Activated effector memory CD4-positive, alpha-beta T cell treated with Interleukin-2 at 50 U/mL for 16 hours (primary cell): ENCODE data around the gene KDM8.
"Not testable (repeated sequence)": the region's sequence is repeated elsewhere in the genome, so short reads cannot be mapped to it uniquely, and the experiment has no call there.

Experiments used
- DNase-seq: peaks from one replicate; pipeline ENCODE4 v3.0.0-alpha.2; 2020

The KDM8 gene

DNA sequence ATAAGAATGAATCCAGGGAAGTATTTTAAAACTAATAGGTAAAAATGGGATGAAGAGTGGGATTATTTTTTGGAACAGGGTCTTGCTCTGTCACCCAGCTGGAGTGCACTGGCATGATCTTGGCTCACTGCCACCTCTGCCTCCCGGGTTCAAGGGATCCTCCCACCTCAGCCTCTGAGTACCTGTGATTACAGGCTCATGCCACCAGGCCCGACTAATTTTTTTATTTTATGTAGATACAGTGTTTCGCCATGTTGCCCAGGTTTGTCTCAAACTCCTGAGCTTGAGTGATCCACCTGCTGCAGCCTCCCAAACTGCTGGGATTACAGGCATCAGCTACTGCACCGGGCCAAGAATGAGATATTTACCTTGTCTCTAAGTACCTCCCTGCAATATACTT, 43.1 kb downstream of the KDM8 start:
- no peak for DNase-seq

DNA sequence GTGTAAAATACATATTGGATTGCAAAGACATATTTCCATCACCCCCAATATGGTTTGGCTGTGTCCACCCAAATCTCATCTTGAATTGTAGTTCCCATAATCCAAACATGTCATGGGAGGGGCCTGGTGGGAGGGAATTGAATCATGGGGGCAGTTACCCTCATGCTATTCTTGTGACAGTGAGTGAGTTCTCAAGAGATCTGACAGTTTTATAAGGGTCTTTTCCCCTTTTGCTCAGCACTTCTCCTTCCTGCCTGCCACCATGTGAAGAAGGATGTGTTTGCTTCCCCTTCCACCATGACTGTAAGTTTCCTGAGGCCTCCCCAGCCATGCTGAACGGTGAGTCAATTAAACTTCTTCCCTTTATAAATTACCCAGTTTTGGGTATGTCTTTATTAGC, 43.8 kb downstream of the KDM8 start:
- DNase-seq: not testable (repeated sequence)

DNA sequence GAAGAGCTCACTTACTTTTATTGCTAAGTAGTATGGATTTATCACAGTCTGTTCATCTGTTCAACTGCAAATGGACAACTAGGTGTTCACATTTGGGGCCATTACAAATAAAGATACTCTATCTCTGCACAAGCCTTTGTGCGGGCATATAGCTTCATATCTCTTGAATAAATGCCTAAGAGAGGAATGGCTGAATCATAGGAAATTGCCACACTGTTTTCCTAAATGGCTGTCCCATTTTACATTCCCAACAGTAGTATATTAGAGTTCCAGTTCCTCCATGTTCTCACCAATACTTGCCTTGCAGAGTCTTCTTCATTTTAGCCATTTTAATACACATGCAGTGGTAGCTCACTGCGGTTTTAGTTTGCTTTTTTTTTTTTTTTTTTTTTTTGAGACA, 44.7 kb downstream of the KDM8 start:
- no peak for DNase-seq

DNA sequence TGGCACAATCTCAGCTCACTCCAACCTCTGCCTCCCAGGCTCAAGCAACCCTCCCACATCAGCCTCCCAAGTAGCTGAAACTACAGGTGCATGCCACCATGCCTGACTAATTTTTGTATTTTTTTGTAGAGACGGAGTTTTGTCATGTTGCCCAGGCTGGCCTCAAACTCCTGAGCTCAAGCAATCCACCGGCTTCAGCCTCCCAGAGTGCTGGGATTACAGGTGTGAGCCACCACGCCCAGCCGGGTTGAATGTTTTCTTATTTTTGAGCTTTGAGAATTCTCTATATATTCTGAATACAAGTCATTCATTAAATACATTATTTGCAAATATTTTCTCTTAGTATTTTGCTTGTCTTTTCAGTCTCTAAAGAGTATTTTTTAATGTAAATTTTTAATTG, 45.6 kb downstream of the KDM8 start:
- DNase-seq: not testable (repeated sequence)

DNA sequence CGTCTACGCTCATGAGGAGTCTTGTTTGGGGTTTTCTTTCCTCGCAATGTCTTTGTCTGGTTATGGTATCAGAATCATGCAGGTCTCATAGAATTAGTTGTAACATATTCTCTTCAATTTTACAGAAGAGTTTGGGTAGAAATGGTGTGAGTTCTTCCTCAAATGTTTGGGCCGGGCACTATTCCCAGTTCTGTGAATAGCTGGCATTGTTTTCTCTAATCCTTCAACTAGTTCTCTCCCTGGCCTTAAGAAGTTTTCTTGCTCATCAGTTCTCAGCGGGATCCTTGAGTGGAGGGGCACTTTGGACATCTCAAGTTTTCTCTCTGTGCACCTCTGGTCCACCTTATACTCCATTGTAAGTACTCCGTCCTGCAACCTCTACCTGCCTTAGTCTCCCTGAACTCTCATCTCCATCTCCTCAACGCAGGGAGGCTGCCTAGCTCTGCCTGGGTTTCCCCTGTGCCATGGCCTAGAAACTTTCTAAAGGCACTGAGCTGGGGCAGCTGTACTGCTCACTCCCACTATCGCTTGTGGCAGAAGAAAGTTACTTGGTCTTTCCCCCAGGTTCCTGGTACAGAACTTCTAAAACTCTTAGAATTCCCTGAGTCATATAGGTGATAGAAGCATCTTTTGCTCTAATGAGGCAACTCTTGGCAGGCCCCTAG, 48.3 kb downstream of the KDM8 start:
- no peak for DNase-seq

DNA sequence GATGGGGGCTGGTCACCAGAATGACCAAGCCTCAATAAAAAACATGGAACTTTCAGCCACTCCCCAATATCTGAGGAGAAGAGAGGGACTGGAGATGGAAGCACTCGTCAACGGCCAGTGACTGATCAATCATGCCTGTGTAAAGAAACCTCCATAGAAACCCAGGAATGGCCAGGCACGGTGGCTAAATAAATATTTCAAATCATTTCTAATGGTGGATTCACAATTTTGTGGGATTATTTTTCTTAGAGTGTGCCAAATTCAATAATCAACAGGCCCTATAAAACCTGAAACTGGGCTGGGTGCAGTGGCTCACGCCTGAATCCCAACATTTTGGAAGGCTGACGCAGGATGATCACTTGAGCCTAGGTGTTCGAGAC, 48.9 kb downstream of the KDM8 start:
- no peak for DNase-seq

DNA sequence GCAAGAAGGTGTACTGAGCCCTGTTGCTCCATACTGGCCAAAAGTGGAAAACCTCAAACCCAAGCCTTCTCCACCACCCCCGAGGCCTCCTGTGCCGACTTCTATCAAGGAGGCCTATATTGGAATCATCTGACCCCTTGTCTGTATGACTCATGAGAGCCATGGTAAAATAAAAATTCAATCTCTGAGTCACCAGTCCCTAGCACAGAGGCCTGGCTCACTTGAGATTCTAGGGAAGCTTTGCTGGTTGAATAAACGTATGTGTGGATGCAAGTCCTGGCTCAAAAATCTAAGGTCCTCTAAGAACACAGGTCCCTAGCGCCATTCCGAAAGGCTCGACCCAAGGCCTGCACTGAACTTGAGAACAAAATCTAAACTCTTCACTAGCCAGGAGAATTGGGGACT, 50.2 kb downstream of the KDM8 start:
- no peak for DNase-seq

DNA sequence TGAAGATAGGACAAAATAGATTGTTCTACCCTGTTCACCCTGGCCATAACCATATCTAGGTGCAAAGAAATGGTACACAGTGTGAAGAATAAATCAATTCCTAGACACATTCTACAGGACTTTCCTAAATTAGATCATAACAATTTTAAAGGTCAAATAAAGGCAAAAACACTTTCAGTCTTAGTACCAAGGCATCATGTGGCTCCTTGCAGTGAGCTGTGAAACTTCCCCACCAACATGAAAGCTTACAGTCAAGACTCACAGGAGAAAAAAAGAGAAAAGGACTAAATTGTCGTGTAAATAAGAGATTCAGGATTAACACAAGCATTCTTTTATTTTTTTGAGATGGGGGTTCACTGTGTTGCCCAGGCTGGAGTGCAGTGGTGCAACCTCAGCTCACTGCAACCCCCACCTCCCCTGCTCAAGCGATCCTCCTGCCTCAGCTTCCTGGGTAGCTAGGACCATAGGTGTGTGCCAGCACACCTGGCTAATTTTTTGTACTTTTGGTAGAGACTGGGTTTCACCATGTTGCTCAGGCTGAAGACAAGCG, 51.0 kb downstream of the KDM8 start:
- DNase-seq: no peak

DNA sequence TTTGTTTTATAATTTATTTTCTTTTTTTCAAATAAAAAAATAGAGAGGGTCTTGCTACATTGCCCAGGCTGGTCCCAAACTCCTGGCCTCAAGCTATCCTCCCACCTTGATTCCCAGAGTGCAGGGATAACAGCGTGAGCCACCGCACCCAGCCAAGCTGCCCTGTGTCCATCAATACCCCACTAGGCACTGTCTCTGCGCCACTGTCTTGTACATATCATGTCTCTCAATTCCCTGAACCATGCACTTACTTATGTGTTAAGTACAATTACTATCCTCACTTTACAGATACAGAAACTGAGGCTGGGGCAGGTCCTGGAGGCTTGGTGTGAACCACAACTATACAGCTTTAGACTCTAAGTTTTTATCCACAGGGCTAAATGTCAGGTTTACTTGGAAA, 53.5 kb downstream of the KDM8 start:
- DNase-seq: no peak

DNA sequence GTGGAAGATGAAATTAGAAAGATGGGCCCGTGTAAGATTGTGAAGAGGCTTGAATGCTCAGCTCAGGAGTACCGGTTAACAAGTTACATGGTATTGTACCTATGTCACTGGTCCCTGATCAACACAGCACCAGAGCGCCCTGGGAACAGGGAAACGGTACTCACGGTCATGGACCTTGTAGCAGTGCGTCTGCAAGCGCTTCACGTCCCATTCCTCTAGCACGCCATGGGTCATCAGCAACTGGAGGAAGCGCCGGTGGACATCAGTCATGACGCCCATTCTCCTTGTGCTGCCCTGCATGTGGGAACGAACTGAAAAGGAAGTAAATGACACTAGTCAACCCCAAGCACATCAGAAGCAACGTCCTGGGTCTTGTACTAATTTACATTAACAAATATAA, 53.9 kb downstream of the KDM8 start:
- DNase-seq: no peak

DNA sequence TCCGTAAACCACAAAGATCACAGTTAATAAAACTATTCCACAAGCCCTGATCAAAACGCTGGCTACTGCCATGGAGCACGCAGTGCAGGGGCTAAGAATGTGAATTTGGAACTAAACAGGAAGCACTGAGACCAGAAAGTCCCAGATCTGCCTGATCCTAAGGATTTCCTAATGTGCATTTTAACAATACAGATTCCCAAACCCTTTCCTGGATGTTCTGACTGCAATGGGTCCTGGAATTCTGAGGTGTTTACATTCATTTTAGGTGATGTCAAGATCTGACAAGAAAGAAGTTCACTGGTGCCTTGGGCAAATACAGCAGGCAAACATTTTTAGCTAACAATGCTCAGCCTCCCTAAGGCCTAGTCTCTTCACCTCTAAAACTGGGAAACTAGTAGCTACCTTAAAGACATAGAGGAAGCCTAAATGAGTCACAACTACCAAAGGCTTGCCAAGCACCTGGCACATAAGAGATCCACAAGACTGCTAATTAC, 55.0 kb downstream of the KDM8 start:
- DNase-seq: no peak

DNA sequence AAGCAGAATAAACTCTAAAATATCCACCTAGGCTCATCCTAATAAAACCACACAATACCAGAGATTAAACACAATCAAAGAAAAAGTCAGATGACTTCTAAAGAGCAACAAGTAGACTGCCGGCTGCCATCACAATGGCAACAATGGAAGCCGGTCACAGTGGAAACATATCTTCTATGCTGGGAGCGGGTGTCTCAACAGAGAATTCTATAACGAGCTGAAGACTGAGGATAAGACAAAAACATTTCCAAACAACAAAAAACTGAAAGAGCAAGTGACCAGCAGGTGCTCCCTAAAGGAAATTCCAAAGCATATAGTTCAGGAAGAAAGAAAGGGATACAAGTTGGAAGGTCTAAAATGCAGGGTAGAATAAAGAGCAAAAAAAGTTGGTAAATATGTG, 56.4 kb downstream of the KDM8 start:
- no peak for DNase-seq

DNA sequence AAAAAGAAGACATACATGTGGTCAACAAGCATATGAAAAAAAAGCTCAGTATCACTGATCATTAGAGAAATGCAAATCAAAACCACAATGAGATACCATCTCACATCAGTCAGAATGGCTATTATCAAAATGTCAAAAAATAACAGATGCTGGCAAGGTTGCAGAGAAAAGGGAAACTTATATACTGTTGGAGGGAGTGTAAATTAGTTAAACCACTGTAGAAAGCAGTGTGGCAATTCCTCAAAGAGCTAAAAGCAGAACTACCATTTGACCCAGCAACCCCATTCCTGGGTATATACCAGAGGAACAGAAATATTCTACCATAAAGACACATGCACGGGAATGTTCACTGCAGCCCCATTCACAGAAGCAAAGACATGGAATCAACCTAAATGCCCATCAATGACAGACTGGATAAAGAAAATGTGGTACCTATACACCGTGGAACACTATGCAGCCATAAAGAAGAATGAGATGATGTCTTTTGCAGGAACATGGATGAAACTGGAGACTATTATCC, 59.6 kb downstream of the KDM8 start:
- DNase-seq: not testable (repeated sequence)

DNA sequence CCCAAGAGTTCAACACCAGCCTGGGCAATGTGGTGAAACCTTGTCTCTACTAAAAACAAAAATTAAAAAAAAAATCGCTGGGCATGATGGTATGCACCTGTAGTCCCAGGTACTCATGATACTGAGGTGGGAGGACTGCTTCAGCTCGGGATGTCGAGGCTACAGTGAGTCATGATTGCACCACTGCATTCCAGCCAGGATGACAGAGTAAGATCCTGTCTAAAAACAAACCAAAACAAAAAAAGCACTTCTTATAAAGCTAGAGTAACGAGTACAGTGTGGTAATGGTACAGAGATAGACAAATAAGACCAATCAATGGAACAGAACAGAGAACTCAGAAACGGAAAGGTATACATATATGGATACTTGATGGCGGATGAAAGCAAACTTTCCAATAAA, 60.8 kb downstream of the KDM8 start:
- DNase-seq: no peak

DNA sequence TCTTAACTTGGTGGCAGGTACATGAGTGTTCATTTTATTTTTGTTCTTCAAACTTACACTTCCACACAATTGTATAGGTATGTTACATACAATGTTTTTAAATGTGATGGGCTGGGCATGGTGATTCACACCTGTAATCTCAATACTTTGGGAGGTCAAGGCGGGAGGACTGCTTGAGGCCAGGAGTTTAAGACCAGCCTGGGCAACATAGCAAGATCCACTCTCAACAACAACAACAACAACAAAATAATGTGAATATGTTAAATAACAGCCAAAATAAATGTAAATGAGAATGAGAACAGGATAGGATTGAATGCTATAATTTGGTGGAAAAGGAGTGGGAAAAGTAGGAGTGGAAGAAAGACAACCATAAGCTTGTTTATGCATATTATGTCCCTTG, 62.7 kb downstream of the KDM8 start:
- no peak for DNase-seq

DNA sequence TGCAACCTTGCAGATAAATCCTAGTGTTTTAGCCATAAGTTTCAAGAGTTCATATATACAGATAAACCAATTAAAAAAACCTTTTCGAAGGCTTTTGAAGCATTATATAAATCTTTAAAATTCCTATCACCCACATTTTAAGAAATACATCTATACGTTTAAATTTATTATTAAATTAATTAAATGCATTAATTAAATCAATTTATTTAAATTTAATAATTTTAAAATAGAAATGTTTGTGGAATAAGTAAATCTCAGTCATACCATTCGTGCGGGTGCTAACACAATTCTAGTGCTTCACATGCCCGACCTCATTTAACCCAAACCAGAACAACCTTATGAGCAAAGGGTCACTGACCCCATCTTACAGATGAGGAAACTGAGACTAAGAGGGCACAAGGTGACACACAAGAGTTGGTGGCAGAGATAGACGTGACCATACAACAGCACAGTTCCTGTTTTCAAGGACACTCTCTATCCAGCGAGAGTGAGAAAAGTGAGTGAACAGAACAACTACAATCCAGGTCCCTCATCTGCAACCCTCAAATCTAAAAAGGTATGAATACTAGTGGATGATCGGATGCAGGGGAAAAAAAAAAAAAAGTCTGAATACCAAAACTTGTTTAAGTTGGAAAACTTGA, 63.8 kb downstream of the KDM8 start:
- no peak for DNase-seq

DNA sequence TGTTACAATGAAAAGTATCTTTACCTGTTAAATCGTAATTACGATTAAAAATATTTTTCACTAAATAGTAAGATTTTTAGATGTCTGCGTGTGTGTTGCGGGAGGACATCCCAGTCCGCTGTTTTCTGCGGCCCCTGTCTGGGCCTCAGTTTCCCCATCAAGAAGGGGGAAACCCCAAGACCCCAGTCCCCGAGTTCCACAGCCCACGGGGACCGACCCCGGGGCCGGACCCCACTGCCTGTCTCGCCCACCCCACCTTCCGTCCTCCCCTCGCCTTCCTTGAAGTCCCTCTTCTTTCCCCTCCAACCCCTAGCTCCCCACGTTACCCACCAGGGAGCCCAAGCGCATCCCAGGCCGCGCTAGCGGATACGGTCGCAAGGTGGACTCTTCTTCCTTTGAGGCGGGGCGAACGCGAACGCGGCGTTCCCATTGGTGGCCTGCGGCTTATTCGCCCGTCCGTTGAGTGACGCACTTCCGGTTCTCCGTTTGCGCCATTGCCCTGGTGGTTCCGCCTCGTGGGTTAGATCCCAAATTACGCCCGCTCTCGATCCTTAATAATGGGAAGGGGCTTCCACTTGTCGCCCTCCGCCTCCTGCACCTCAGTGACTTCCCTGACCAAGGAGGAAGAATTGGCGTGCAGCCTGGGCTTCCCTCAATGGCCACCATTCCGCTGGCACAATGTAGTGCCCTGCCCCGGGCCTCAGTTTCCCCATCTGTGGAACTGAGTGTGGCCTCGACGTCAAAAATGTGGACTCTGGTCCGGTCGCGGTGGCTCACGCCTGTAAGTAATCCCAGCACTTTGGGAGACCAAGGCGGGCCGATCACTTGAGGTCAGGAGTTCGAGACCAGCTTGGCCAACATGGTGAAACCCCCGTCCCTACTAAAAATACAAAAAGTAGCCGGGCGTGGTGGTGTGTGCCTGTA, 65.3 kb downstream of the KDM8 start, which contains the start of gene NSMCE1:
TSS of gene NSMCE1 (minus strand) at position 397 of the 924 bp plus-strand sequence. CDS start 11,202 bp downstream, outside the sequence.
- DNase-seq: peak; percentile 92

DNA sequence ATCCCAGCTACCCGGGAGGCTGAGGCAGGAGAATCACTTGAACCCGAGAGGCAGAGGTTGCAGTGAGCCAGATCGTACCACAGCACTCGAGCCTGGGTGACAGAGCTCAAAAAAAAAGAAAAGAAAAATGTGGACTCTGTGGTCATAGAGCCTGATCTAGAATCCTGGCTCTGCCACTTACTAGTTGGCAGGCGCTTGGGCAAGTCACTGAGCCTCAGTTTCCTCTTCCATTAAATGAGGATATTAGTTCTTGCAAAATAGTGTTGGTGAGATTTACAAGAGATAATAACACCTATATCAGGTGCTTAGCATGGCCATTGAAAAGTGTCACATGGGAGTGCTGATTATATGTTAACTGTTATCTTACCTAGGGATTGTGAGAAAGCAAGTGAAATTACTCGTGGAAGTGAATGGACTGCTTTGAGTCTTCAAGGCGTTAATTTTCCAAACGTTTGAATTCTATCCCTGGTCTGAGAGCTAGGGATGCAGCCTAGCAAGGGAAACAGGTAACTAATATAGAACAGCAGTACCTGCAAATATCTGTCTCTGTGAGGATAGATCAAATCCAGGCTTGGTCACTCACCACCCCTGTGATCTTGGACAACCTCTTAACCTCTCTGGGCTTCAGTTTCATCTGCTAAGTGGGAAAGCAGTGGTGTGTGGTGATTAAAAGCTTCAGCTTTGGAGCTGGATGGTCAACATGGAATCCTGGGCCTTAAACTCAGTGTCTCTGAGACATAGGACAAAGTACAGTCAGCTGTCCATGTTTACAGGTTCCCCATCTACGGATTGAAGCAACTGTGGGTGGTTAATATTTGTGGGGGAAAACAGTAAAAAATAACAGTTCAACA, 66.2 kb downstream of the KDM8 start:
- no peak for DNase-seq

DNA sequence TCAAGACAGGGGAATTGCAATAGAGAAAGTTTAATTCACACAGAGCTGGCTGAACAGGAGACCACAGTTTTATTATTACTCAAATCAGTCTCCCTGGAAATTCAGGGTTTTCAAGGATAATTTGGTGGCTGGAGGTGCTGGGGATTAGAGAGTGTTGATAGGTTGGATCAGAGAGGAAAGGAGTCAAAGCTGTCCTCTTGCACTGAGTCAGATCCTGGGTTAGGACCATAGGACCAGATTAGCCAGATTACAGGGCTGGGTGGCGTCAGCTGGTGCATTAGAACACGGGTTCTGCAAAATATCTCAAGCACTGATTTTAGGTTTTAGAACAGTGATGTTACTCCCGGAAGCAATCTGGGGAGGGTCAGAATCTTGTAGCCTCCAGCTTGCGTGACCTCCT, 67.0 kb downstream of the KDM8 start:
- DNase-seq: no peak
